A172 (cell line): ENCODE results near the gene DAB1. TPM values are rescaled to one million over a fixed set of nuclear protein-coding genes. Genes with fewer than 3 reads are reported as not detected.
A peak's percentile ranks its signal among the peaks of the same experiment; 100 is the strongest.

Experiments used
- DNase-seq: peaks from one replicate; pipeline ENCODE4 v3.0.0-alpha.2; 2015; ENCODE audit warnings: low spot score
- total RNA-seq: library from RNA; depleted of rRNA; stranded (reverse); fragments of >200 nt; shearing (Covaris generic); gene quantifications from 2 replicates; pipeline ENCODE4 v1.2.3, GENCODE V29; 2014

Gene DAB1
- total RNA-seq, 1 experiment from 2014 or later, result not detected

DNA sequence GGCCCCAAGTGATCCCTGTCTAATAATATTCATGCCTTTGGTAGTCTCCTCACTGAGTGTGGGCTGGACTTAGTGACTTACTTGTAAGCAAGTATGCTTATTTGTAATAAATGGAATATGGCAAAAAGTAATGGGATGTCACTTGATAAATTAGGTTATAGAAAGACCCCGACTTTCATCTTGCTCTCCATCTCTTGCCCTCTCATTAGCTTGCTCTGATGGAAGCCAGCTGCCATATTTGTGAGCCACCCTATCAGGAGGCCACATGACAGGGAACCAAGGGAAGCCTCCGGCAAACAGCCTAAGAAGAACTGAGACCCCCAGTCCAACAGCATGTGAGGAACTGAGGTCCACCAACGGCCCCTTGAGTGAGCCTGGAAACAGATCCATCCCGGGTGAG lies 107.0 kb downstream of the DAB1 start:
- no peak for DNase-seq

DNA sequence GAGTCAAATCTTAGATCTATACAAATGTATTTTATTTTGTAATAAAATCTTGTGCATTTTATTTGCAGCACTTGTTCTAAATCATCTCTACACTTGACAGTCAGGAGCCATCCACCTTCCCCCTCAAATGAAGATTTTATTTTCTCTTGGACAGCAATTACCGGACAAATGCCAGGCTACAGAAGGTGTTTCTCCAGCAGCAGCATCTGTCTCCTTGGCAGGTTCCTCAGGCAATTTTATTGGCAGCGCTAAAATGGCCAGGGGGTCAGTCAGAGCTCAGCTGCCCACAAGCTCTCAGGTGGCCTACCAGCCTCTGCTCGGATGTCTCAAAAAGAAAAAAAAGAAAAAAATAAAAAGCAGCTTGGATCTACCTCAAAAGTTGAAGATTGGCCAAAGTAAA lies 107.6 kb downstream of the DAB1 start:
- DNase-seq, result no peak

DNA sequence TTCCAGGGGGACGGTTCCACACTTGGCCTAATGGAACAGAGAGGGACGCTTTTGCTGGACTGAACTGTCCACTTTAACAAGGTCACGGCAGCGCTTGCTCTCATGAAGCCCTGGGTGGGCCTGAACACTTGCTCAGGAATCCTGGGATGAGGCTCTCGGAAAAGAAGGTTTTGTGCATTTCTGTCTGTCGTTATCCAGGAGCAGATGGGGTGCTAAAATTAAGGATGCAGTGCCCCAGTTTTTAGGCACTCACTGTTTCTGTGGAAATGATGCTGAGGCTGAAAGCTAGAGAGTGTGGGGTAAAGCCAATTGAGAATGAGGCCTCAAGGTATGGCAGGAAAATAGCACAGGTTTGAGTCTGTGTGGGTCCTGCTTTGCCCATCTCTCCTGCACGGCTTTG lies 111.0 kb downstream of the DAB1 start:
- no peak for DNase-seq

DNA sequence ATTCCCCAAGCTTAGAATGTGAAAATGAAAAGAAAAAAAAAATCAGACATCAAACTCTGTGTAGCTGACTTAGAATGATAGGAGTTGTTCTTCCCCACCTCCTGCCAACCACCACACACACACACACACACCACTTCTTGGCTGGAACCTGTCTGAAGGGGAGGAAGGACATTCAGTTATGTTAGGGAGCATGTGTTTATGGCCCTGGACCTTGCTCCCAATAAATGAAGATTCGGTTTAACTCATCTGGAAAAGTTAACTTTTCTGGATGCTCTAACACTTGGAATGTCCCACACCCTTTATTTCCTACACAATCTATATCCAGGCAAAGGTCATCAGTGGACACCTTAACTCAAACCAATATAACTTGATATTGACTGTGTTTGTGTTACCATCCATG lies 112.4 kb downstream of the DAB1 start:
- DNase-seq, result no peak

DNA sequence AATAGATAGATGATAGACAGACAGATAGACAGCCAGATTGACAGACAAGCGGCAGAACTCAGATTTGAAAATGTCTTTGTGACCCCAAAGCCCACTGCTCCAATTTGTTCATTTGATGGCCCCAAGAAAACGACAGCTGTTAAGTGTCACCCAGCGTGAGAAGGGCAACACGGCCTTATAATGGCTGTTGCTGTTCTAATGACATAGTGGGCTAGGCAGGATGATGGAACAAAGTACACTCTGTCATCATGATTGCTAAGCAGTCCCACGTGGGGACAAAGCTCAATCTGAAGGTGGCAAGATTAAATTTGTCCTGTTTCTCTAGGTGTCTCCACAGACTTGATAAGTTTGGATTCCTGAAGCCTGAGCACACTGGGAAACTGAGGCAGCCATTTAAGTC lies 112.9 kb downstream of the DAB1 start:
- no peak for DNase-seq

DNA sequence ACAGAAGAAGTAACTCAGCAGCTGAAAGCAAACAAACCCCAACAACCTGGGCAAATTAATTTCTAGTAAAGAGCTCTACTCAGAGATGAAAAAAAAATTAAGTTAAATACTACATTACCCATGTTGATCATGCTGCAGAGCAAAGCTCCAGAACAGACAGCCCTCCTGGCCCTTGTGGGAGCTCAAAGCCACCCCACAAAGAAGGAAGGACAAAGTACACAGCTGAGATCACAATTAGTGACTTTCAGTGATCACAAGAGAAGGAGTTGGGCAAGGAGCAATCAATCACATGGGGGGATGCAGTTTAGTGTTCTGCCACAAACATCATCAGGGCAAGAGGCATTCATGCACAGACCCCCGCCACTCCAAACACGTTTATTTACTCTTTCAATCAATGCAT lies 114.2 kb downstream of the DAB1 start:
- DNase-seq, result no peak

DNA sequence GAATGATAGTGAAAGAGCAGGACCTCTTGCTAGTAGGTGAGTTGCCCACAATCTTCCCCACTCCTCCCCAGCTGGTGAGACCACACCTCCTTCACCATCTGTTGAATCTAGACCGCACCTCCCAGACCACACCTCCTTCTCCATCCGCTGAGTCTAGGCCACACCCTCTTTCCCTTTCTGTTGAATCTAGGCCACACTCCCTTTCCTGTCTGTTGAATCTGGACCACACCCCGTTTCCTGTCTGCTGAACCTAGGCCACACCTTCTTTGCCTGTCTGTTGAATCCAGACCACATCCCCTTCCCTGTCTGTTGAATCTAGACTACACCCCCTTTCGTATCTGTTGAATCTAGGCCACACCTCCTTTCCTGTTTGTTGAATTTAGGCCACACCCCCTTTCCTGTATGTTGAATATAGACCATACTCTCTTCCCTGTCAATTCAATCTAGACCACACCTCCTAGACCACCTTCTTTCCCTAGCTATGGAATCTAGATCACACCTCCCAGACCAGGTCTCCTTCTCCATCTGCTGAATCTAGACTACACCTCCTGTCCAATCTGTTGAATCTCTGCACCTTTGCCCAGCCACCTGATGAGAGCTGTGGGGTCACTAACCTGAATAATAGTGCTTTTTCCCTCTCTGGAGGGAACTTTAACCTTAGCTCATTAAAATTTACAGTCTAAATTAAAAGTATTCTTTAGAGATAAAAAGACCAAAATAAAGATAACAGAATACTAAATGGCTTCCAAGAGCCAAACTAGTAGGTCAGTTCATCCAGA lies 116.3 kb downstream of the DAB1 start:
- peak; percentile 1 for DNase-seq

DNA sequence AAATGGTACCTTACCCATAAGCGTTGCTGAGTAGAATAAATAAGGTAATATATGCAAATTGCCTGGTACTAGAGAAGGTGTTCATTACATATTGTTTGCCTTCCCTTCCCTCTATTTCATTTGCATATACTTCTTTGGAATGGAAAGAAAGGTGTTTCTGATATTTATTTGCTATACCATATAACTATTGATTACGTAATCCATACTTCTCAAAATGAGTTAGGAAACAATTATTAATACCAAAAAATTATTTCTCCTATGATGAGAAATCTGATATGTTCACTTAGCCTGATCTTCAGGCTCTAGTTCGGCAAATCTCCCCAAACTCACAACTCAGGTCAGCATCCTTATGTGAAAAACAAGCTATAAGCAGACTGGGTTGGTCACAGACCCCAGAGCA lies 119.3 kb downstream of the DAB1 start:
- no peak for DNase-seq

DNA sequence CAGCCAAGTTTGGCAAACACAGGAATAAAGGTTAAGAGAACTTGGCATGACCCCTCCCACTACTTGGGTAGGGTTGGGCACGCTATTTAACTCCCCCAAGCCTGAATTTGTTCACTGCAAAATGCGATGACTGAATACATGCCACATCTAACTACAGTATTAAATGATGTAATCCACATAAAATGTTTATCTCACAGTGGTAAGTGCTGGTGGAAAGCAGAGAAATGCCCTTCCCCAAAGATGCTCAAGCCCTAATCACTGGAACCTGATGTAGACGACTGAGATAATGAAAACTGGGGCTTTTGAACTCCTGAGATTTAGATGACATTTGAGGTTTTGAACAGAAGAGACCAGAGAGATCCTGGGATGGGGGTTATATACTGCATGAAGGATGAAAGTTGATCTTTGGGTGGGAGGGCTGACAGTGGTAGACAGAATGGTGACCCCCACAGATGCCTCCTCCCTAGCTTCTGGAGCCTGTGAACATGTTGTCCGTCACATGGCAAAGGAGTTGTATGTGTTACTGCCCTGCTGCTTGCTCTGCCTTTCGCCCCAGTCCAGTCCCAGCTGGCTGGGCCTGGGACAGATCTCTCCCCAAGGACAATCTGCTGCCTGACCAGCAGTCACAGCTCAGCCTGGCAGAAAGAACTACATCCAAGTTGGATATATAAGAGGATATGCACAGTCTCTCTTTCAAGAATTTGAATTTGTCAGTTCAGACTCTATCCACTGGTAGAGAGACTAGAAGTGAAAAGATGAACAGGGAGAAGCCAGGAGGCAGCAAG lies 120.9 kb downstream of the DAB1 start:
- no peak for DNase-seq

DNA sequence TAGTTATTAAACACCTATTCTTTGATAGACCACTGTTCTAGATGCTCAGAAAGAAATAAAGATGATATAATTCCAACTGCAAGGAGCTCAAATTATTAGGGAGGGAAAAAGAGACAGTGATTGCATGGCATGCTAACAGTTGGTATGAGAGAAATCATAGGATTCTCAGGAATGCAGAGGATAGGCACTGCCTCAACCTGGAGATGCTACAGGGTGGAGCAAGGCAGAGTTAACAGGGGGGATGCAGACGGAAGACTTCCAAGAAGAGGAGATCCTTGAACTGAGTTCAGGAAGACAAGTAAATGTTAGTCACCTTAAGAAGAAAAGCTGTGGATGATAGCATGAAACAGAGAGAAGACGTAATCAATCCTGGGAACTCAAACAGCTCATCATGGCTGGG lies 123.7 kb downstream of the DAB1 start:
- no peak for DNase-seq

DNA sequence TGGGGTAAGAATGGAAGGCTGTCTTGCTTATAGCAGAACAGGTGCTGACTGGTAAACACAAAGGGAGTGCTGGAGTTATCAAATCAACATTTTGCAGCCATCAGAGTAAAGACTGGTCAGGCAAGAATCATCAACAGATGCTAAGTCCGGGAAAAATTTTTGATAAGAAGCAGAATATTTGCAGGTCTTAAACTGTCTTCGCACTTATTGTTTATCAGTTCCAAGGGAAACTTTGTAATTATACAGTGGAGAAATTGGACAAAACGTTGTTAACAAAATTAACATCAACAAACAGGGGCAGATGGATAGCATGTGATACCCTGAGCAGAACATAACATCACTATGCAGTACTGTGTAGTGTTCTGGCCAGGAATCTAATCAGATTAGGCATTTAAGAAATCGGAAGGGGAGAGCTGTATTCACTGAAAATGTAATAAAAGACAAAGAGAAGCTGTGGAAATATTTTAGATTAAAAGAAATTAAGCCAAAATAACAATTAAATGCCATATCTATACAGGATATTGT lies 127.1 kb downstream of the DAB1 start:
- no peak for DNase-seq

DNA sequence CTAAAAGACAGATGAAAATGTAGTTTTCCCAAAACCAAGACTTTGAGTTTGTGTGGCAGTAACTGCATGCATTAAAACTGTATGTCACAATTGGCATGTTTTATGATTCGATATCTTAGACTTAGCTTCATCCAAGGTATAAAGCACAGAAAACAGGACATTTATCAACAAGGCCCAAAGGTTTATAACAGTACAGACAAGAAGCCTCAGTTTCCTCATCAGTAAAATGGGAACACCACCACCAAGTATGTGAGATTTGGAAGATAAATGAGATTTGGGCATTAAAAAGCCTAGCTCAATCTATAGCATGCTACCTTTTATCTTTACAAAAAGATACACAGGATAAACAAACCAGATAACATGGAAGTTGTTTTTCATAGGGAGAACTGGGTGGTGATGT lies 128.5 kb downstream of the DAB1 start:
- DNase-seq, result no peak

DNA sequence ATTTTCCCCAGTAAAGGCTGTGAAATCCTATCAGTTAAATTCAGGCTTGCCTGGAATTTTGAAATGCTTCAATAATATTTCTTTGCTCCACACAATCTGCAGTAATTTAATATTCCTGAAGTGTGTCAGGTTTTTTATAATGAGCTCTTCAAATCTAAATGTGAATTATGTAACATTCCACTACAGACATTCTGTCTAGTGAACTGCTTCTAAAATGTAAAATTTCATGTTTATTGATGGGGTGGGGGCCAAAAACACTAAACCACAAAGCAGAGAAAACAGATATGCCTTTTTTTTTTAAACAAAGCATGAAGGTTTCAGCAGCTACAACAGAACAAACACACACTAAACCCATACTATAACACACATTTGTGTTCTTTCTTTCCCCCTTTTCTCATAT lies 129.7 kb downstream of the DAB1 start:
- DNase-seq, result no peak

DNA sequence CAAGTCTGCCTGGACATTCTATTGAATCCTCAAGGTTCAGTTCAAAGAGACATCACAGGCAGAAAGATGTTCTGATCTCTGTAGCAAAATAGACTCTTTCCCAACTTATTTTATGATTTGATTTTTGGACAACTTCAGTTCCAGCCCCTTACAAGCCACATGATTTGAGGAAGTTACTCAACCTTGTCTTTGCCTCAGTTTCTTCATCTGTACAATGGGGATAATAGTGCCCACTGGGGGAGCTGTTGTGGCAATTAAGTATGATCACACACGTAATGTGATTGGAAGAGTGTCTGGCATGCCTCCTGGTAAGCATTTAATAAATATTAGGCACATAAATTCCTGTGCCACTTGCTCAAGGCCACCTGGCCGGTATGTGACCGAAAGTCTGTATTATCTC lies 130.6 kb downstream of the DAB1 start:
- no peak for DNase-seq

DNA sequence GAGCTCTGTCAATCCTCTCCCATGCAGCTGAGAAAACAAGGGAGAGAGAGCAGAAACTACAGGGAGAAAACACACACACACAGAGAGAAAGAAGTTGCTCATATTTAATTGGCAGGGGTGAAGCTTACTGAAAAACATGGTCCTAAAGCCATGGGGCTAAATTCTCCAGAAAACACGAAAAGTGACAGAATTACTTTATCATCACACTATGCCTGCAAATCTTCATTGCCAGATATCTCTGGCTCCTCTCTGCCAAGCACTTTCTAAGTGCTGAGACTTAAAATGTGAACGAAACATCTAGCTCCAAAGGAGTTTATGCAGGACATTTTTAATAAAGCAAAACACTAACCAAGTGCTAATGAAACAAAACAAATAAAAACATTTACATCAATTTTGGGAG lies 134.1 kb downstream of the DAB1 start:
- no peak for DNase-seq

DNA sequence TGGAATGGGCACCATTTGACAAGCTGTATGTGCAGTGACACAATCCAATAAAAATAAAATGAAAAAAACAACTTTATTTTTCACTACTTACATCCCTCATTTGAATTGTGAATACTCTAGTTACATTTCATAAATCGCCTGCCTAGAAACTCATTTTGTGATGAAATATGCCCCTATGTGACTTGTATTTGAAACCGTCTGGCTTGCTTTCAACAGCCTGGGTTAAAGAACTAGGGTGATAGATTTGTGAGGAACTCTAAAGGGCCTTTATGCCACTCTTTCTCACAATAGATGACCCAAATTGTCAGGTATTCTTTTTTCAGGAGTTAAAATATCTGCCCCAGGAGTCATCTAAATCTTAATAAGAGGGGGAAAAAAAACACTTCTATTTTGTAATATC lies 137.9 kb downstream of the DAB1 start:
- no peak for DNase-seq

DNA sequence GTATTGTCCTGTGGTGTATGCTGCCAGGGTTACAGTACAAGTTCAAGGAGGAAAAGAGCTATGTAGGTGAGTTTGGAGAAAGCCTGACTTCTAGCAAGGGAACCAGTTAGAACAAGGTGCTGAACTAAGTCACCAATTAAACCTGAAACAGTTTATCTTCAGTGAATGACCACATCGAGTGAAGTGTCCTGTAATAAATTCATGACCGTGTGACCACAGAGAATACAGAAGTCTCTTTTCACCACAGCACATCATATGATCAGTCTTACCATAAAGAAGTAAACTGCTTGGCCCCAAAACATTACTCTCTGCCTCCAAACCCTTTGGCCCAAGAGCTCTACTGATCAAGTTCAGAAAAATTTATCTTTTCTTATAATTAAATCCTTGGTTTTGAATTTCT lies 141.4 kb downstream of the DAB1 start:
- DNase-seq, result no peak

DNA sequence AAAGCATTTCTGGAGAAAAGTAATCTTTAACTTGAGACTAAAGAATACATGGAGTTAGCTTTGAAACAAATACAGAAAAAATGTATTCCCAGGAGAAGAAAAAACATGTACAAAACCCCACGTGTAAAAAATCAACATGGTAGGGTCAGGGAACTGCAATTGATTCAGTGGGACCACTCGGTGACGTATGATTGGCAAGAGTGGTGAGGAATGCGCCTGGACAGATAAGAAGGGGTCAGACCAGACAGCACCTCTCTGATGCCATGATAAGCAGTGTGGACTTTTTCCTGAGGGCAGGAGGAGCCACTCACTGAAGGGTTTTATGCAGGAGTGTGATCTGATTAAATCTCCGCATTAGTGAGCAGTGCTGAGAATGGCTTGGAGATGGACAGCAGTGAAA lies 142.5 kb downstream of the DAB1 start:
- DNase-seq, result no peak

DNA sequence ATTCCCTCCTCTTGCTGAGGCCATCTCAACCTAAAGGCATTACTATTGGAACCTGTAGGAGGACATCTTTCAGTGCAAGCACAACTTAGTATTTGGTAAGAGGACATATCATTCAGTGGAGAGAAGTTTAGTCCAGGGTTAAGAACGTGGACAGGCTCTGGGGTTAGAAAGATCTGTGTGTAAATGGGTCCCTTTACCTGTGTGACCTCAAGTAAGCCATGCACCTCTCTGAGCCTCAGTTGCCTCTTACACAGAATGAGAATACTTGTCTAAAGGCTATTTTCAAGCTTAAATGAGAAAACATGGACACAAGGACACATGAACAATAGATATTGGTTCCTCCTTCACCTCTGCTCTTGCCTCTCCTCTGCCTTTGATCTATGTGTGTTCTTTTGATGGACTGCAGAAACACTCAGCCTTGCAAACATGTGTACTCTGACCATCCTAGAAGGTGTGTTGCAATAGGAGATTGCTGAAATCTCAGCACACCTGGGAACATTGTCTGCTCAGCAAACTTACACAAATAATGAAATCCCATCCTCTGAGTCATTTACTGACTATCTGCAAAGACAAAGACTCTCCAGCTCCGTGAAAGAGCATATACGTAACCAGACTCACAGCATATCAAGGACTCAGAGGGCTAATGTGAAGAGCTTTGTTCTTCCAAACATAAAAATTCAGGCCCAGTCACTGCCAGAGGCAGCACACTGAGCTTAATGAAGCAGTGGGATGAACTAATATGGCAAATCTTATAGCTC lies 143.8 kb downstream of the DAB1 start:
- no peak for DNase-seq

DNA sequence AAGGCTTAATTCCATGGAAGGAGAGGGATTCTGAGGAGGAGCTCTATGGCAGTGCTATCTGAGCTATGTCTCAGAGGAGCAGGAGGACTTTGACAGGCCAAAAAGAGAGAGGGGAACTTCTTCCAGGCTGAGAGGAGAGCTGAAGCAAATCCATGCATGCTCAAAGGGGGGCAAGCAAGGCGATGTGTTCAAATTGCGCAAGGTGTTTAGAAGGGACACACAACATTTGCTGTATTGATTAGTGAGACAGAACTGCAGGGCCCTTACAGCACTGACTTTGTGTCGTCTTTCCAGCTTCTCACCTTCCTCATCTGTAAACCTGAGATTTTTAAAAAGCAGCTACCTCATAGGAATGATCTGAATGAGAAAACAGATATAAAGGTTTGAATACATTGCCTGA lies 145.3 kb downstream of the DAB1 start:
- no peak for DNase-seq

DNA sequence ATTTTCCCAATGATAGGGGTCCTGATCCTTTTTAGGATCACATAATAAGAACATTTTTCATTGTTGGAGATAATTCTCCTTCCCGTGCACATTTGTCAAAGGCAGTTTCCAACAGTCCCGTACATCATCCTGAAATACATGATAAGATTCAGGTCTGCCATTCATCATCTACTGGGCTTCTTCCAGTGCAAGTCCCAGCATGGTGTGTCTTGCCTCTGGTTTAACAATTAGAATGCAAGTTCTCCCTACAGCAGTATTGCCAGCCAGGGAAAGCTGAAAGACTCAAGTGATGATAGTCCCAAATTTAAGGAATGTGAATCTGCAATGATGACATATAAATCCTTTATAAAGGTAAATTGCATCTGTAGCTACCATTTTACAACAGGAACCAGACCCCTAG lies 146.2 kb downstream of the DAB1 start:
- DNase-seq, result no peak

DNA sequence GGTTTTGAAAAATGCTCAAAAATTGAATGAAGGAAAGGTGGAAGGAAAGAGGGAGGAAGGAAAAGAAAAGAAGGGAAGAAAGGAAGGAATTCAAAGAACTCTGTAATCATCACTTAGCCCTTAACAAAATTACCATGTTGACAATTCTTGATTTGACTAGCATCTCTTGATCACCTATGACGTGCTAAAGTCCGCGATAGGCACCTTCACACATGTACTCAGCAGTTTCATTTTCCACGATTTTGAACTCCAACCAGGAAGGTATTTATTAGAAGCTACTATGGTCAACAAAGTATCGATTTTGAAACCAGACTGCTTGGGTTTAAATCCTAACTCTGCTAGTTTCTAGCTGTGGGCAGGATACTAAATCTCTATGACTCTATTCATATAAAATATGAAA lies 146.9 kb downstream of the DAB1 start:
- no peak for DNase-seq

DNA sequence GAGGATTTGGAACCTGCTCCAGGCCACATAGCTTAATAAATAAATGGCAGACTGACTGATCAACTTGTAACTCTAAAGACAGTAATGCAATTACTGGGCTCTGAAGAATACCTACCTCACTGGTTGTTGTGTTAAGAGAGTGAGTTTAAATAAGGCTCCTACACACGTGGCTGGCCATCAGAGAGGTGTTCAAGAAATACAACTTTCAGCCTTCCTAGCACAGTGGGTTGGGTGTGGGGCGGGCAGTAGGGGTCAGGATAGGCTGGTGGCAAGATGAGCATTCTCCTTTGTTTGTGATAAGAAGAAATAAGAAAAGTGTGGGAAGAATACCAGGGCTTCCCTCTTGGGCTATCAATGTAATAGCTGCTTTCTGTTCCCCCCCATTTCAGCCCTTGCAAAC lies 151.3 kb downstream of the DAB1 start:
- DNase-seq, result no peak
